Activated CD4-positive, alpha-beta T cell treated with anti-CD3 and anti-CD28 coated beads for 48 hours (primary cell): ENCODE measurements around the gene FLCN.

Experiments used
- DNase-seq: peaks from one replicate; pipeline ENCODE4 v3.0.0-alpha.2; 2020

The FLCN gene

GRCh38 chr17:17235212-17236174 lies 1.5 kb downstream of the FLCN start:
- DNase-seq, result no peak

- DNase-seq, result no peak
Observed at GRCh38 chr17:17232303-17232621, 4.7 kb downstream of the FLCN start.

DNA sequence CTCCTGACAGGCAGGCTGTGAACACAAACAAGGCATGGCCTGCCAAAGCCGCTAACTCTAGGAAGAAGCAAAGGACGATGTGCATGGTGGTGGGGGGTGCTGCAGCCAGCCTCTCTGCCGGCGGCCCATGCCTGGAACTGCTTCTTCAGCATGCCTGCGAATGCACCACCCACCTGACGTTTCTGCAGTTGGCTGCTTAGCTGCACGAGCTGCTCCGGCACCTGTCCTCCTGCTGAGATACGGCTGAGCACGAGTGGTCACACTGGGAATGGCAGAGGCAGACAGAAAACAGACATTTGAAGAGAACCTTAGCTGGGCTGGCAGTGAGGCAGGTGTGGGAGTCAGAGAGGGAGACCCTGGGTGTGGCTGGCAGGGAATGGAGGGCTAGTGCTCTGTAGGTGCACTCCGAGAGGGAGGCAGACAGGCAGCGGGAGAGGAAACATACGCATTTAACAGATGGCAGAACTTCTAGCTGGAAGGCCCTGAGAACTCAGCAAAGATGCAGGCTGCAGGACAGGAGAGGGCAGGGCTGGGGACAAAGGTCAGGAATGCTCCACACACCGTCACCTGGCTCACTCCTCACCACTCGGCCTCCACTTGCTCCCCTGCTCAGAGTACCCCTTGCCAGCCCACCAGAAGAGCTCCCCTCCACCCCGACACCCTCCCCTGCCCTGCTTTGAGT lies 5.2 kb downstream of the FLCN start:
- no peak for DNase-seq

DNA sequence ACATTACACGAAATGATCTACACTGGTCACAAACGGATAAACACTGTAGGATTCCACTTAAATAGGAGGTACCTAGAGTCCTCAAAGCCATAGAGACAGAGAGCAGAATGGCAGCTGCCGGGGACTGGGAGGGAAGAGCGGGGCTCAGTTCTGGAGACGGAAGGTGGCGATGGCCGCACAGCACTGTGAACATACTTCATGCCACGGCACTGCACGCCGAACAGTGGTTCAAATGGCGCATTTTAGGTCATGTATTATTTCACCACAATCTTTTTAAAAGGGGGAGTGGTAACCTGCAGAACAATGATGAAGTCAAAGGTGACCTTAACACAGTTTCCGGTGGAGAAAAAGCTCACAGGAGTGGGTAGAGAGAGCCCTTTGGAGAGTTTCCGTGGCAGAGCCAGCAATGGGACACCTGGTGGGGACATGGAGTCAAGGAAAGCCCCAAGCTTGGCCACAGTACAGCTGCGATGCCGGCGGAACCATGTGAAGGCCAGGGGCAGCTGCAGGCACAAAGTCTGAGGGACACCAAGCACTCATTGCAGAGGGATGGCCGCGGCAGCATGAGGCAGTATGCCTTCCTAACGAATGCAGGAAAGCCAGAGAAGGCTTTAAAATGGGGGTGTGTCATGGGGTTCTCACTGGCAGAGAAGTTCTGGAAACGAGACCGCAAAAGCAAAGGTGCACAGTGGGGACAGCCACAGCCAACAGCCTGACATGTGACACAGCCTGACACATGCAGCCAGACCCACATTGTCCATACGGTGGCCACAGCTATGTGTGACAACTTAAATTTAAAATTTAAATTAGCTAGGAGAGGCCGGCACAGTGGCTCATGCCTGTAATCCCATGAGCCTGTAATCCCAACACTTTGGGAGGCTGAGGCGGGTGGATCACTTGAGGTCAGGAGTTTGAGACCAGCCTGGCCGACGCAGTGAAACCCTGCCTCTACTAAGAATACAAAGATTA lies 7.3 kb downstream of the FLCN start:
- no peak for DNase-seq

DNA sequence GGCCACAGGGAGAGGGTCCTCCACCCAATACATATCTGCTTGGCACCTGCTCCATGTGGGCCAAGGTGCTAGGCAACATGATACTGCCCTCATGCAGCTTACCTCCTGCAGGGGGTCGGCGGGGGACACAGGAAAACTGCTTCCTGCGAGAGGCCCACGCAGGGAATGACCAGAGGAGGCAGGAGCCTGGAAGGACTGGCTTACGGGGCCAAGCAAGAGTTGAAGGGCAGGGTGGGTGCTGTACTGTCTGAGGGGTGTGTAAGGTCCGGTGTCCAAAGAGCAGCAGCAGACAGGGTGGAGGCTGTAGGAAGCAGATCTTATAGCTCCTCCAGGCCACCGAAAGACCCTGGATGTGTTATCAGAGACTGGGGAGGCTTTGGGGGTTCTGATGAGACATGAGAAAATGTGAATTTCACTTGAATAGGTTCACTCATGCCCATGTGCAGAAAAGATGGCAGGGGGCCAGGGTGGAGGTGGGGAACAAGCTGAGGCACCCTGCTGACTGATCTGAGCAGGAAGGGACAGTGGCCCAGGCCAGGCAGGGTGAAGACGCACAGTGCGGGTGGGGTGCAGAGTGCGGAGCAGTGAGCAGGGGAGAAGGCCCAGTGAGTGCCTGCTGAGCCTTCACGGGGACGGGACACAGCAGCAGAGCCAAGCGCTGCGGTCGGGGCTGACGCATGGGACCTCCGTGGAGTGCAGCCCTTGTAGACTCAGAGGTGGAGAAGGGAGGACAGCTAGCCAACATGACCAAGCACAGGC lies 8.3 kb downstream of the FLCN start:
- no peak for DNase-seq

- no peak for DNase-seq
Observed at GRCh38 chr17:17227608-17228520, 9.1 kb downstream of the FLCN start.

DNA sequence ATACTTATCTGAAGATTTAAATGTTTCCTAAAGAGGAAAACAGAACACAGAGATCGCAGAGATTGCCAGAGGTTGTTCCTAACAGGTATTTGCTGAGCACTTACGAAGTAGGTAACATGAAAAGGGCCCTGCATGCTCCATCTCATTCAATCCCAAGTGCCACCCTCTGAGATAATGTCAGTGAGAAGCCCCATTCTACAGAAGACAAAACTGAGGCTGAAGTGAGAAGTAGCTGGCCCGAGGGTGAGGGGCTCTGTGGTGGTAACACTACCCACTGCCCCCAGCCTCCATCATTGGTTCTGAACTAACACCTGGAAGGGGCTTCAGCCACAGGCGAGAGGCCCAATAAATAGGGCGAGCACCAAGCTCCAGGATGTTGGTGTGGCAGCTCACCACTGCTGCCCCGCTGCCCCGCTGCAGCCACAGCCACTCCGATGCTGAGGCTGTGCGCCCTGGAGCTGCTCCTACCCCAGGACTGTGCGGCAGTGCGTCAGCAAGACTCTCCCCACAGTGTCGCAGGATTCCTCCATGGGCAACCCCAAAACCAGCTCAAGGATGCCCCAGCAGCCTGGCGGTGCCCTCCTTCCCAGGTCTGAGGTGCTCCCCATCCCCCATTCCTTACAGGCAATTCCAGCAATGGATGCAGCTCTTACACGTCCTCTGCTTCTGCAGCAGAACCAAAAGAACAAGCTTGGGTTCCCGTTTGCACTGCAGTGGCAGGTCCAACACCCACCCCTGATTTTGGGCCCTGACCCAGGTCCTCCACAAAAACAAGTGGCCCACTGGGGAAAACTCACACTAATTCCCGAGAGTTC lies 10.3 kb downstream of the FLCN start:
- DNase-seq, result no peak

GRCh38 chr17:17225901-17226300 lies 11.1 kb downstream of the FLCN start:
- no peak for DNase-seq

GRCh38 chr17:17224137-17224536 lies 12.8 kb downstream of the FLCN start:
- no peak for DNase-seq

DNA sequence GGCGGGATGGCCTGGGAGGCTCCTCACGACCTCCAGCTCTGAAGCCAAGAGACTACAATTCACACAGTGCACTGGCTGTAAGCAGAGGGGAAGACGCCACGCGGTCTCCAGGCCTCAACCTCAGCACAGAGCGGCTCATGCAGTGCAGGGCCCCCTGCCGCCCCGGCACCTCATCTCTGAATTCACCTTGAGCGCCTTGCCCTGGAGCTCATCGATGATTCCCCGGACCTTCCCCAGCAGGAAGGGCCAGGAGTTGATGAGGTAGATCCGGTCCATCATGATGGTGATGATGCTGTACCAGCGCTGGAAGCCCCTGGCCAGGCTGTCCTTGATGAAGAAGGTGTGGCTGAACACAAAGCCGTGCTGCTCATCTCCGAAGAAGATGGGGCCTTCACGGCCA lies 13.2 kb downstream of the FLCN start:
- DNase-seq, result no peak

DNA sequence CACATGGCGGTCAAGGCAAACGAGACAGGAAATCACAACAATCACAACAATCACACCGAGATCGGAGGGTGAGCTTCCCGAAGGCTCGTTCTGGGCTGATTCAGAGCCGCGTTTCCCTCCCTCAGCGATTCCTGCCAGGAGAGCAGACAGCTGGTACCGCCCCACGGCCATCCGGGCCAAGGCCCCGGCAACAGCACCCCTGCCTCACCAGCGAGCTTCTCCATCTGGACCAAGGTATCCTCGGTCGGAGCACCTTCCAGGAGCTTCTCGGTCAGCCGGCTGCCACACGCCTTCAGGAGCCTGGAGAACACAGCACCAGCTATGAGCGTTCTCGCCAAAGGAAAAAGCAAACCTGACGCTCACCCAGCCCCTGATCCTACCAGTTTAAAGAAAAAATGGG lies 15.6 kb downstream of the FLCN start:
- no peak for DNase-seq

DNA sequence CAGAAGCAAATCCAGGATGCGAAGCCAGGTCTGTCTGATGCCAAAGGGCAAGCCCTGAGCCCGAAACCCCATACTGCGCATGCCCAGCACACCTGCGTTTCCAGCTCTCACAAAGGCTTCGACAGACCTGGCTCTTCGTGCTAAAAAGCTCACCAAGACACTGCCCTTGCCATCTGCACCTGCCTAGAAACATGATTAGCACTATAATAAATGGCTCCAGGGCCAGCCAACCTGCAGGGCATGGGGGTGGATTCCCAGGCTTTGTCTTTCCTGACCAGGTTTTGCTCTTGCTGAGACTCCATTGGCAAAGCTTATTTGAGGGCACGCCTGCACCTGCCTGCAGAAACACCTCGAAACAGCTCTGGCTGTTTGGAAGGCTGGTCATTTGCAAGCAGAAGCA lies 16.4 kb downstream of the FLCN start:
- DNase-seq, result no peak

GRCh38 chr17:17217995-17218394 lies 19.0 kb downstream of the FLCN start:
- DNase-seq, result no peak

DNA sequence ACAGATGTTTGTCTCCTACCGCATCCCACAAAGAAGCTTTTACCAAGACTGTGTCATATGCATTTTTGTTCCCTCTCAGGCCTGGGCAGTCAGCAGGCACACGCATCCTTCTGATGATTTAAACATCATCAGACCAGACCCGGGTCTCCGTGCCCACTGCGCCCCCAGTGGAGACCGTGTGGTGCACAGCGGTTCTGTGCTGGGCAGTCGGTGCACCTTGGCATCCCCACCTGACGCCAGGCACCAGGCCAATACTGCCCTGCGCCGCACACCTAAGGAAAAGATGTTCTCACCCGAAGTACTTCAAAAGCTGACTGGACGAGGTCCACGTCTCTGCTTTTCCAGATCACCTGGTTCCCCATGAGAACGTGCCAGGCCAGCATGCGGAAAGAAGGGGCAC lies 20.2 kb downstream of the FLCN start:
- no peak for DNase-seq

DNA sequence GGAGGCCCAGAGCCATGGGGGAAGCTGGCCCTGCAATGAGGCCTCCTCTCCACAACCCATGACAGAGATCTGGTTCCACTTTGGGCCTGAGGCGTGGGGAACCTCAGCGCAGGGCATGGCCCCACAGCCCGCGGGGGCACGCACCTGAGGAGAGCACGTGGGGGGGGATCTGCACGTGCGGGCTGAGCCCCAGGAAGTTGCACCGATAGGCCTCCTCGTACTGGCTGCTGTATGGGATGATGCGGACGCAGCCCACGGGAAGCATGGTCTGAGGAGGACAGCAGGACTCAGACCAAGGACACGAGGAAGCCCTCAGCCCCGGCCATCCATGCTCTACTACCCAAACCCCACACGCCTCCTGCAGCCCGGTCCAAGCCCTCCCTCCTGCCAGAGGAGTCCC lies 20.7 kb downstream of the FLCN start:
- DNase-seq, result no peak

DNA sequence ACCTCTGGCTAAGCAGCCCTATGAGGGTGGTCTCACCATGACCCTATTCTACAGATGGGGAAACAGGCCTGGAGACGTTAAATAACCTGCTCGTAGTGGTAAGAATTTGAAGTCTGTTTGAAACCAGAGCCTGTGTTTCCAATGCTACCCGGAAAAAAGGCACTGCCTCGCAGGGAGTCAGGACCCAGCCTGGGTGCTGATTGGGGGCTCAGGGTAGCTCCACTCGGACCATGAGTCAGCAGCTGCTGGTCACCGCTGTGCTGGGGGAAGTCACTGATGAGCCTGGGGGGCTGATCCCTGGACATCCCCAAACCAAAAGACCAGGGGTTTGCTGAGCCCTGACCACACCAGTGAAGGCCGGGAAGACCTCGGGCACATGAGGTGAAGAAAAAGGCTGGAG lies 21.4 kb downstream of the FLCN start:
- no peak for DNase-seq

DNA sequence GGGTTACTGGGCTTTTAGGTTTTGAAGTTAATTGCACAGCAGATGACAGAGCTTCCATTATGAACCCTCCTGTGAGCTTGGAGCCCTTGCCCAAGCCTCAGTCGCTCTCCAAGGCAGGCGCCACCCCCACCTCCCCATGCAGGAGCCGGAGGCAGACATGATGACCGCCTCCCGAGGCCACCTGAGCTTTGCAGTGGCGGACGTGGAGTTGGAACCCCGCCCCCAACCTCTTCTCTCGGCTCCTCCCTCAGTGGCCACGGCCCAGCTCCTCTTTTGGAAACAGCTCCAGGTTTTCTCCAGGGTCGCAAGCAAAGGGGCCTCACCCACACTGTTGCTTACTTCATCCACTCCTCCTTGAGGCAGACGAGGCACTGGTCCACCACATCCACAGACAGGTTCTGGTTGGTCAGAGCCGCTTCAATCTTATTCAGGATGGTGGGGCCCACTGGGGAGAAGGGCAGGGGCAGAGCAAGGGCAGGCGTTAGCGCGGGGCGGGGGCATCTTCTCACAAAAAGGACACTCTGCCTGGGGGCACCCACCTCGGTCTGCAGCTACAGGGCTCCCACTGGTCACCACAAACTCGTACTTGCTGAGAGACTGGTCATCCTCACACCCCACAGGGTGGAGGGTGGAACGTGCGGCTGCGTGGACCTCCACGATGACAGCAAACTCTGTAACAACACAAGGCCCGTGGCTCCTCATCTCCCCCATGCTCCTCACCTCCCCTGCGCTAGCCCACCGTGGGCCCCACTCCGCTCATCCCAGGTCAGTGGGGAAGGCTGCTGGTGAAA lies 22.1 kb downstream of the FLCN start:
- DNase-seq, result no peak

DNA sequence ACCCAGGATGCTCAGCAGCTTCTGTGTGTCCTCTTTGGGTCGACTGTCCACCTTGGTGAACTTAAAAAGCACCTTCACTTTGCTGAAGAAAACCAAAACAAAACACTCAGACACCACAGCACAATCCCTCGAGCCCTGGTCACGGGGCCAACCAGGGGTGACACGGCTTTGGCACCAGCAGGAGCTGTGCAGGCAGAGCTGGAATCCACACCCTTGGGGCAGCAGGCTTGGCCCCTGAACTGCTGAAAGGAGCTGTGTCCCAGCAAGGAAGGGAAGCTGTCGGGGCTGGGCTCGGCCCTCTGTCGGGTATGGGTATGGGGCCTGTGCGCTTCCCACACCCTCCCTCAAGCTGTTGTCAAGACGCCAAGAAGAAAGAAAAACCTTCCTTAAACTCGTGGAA lies 23.2 kb downstream of the FLCN start:
- DNase-seq, result no peak

DNA sequence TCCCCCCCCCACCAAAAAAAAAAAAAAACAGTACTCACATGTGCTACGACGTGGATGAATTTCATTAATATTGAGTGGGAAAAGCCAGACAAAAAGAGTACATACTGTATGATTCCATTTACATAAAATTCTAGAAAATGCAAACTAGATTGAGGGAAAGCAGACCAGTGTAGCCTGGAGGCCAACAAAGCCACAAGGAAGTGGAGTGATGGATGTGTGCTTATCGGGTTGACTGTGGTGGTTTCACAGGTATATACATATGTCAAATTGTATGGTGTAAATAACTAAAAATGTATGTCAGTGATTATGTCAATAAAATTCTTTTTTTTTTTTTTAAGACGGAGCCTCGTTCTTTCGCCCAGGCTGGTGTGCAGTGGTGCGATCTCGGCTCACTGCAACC lies 29.0 kb downstream of the FLCN start:
- no peak for DNase-seq

DNA sequence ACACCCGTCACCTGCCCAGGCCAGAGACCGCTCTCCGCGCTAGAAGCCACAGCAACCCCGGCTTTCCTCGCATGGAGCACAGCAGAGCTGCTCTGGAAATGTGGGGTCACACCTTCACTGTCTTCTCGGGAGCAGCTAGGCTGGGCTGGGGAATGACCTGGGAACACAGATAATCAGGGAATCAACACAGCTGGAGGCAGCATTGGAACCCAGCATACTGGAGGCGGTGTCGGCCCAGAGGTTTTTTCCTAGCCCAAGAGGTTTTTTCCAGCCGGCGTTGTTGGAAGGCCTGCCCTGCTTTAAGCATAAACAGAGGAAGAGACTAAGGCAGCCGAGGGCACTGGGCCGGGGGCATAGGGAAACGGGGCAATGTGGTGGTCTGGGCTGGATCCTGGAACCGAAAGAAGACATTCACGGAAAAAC lies 30.0 kb downstream of the FLCN start:
- no peak for DNase-seq
